GM23338 (cell line): ENCODE results near the gene AMPD3. TPM values are rescaled to one million over a fixed set of nuclear protein-coding genes. Genes with fewer than 3 reads are reported as not detected.

ENCODE experiments used
- ATAC-seq: fragments of 200-7000 bp; cut with Tn5 transposase; 3 replicates; pipeline ENCODE4 v1.9.1; 2020
- DNase-seq: peaks from one replicate; pipeline ENCODE4 v3.0.0-alpha.2; 2015; ENCODE audit warnings: low spot score
- H2AFZ ChIP-seq: fragments of 200-600 bp; sonication (generic); 2 replicates; pipeline ENCODE4 v1.8.0; 2016; ENCODE audit warnings: antibody characterized with exemption, mild to moderate bottlenecking, moderate library complexity
- H3F3A ChIP-seq: fragments of 200-600 bp; sonication (generic); replicated peaks from 2 replicates; pipeline ENCODE4 v1.8.0; 2017; ENCODE audit warnings: antibody characterized with exemption, mixed run types, low read depth
- H3K27ac ChIP-seq: fragments of 200-600 bp; sonication (generic); 2 replicates; pipeline ENCODE4 v1.6.1; 2016; ENCODE audit warnings: low read depth
- H3K27me3 ChIP-seq: fragments of 200-600 bp; sonication (generic); 2 replicates; pipeline ENCODE4 v1.8.0; 2016; ENCODE audit warnings: mild to moderate bottlenecking, mixed run types, moderate library complexity; ENCODE audit not compliant: insufficient read depth
- H3K36me3 ChIP-seq: fragments of 200-600 bp; sonication (generic); 2 replicates; pipeline ENCODE4 v1.8.0; 2016; ENCODE audit warnings: mild to moderate bottlenecking; ENCODE audit not compliant: insufficient read depth
- H3K4me1 ChIP-seq: fragments of 200-600 bp; sonication (generic); 2 replicates; pipeline ENCODE4 v1.8.0; 2016; ENCODE audit warnings: mild to moderate bottlenecking, moderate library complexity; ENCODE audit not compliant: insufficient read depth
- H3K4me2 ChIP-seq: fragments of 200-600 bp; sonication (generic); 2 replicates; pipeline ENCODE4 v1.7.1; 2017; ENCODE audit warnings: mixed run types
- H3K4me3 ChIP-seq: fragments of 200-600 bp; sonication (generic); 2 replicates; pipeline ENCODE4 v1.6.1; 2016; ENCODE audit warnings: mixed run types
- H3K79me2 ChIP-seq: fragments of 200-600 bp; sonication (generic); replicated peaks from 2 replicates; pipeline ENCODE4 v1.8.0; 2017; ENCODE audit warnings: mild to moderate bottlenecking; ENCODE audit not compliant: insufficient read depth
- H3K9me2 ChIP-seq: fragments of 200-600 bp; sonication (generic); 2 replicates; pipeline ENCODE4 v1.8.0; 2017; ENCODE audit not compliant: insufficient read depth
- H4K20me1 ChIP-seq: fragments of 200-600 bp; sonication (generic); replicated peaks from 2 replicates; pipeline ENCODE4 v1.8.0; 2017; ENCODE audit warnings: mild to moderate bottlenecking; ENCODE audit not compliant: insufficient read depth
- H3K27ac Mint-ChIP-seq: 2 replicates; pipeline ENCODE4 v1.8.0; 2020; ENCODE audit warnings: inconsistent platforms, mild to moderate bottlenecking, moderate library complexity, mixed read lengths
- H3K27me3 Mint-ChIP-seq: 3 replicates; pipeline ENCODE4 v1.8.0; 2022; ENCODE audit warnings: low read depth, mild to moderate bottlenecking, moderate library complexity, mixed read lengths, inconsistent platforms; ENCODE audit not compliant: insufficient read depth, poor library complexity
- H3K36me3 Mint-ChIP-seq: 3 replicates; pipeline ENCODE4 v1.8.0; 2021; ENCODE audit warnings: low read depth, mild to moderate bottlenecking, inconsistent platforms, moderate library complexity, mixed read lengths
- H3K4me1 Mint-ChIP-seq: 3 replicates; pipeline ENCODE4 v1.8.0; 2020; ENCODE audit warnings: mild to moderate bottlenecking, inconsistent platforms, mixed read lengths
- H3K4me3 Mint-ChIP-seq: 3 replicates; pipeline ENCODE4 v1.8.0; 2021; ENCODE audit warnings: moderate library complexity, mild to moderate bottlenecking, inconsistent platforms, mixed read lengths
- H3K9me3 Mint-ChIP-seq: 3 replicates; pipeline ENCODE4 v1.8.0; 2020; ENCODE audit warnings: moderate library complexity, mild to moderate bottlenecking, inconsistent platforms, mixed read lengths
- CREB1 ChIP-seq: fragments of 250-450 bp; sonication (Bioruptor Pico); IDR thresholded peaks from 2 replicates; pipeline ENCODE4 v1.5.0; 2020; ENCODE audit warnings: low read depth, mild to moderate bottlenecking, moderate library complexity
- JUNB ChIP-seq: IDR thresholded peaks from one replicate; pipeline ENCODE4 v1.6.1; 2016; ENCODE audit warnings: antibody characterized with exemption; ENCODE audit not compliant: unreplicated experiment
- REST ChIP-seq: IDR thresholded peaks from one replicate; pipeline ENCODE4 v1.6.1; 2018; ENCODE audit warnings: antibody characterized with exemption; ENCODE audit not compliant: unreplicated experiment
- STAT1 ChIP-seq: IDR thresholded peaks from one replicate; pipeline ENCODE4 v1.6.1; 2016; ENCODE audit warnings: antibody characterized with exemption; ENCODE audit not compliant: unreplicated experiment
- ZNF331 ChIP-seq: fragments of 250-450 bp; sonication (Bioruptor Pico); IDR thresholded peaks from 2 replicates; pipeline ENCODE4 v1.5.0; 2020; ENCODE audit warnings: low read depth, mild to moderate bottlenecking, moderate library complexity
- polyA plus RNA-seq: library from polyadenylated mRNA; unstranded; fragments of >200 nt; fragmentation: Nextera tagmentation; extraction: Ambion mirVana; gene quantifications from 2 replicates; pipeline ENCODE4 v1.2.1, GENCODE V29; 2016
- total RNA-seq: library from RNA; depleted of rRNA; stranded (reverse); fragments of >200 nt; shearing (Covaris generic); gene quantifications from 2 replicates; pipeline ENCODE4 v1.2.3, GENCODE V29; 2014
- TF ChIP-seq, protein P1 (sequence below), 2 experiments: fragments of 200-600 bp in 1 of 2; sonication (generic) in 1 of 2; conservative IDR thresholded peaks; 2 replicates each; pipeline versions ENCODE4 v1.5.1 to v1.6.1; 2016 to 2017; ENCODE audit warnings: antibody characterized with exemption in 2 of 2, low read depth in 2 of 2, mild to moderate bottlenecking in 2 of 2, moderate library complexity in 1 of 2
- TF ChIP-seq, protein P2 (sequence below): fragments of 250-450 bp; sonication (Bioruptor Pico); IDR thresholded peaks from 2 replicates; pipeline ENCODE4 v1.5.0; 2020; ENCODE audit warnings: mild to moderate bottlenecking, moderate library complexity
- TF ChIP-seq, protein P3 (sequence below): IDR thresholded peaks from 2 replicates; pipeline ENCODE4 v1.6.1; 2016; ENCODE audit warnings: antibody characterized with exemption

The AMPD3 gene
- total and polyA plus RNA-seq, 2 experiments from 2014 or later, result 1.6 to 2.1 TPM

GRCh38 chr11:10488934-10489691, 34.0 kb downstream of the AMPD3 start (continued):
- TF ChIP-seq, protein P1, sequence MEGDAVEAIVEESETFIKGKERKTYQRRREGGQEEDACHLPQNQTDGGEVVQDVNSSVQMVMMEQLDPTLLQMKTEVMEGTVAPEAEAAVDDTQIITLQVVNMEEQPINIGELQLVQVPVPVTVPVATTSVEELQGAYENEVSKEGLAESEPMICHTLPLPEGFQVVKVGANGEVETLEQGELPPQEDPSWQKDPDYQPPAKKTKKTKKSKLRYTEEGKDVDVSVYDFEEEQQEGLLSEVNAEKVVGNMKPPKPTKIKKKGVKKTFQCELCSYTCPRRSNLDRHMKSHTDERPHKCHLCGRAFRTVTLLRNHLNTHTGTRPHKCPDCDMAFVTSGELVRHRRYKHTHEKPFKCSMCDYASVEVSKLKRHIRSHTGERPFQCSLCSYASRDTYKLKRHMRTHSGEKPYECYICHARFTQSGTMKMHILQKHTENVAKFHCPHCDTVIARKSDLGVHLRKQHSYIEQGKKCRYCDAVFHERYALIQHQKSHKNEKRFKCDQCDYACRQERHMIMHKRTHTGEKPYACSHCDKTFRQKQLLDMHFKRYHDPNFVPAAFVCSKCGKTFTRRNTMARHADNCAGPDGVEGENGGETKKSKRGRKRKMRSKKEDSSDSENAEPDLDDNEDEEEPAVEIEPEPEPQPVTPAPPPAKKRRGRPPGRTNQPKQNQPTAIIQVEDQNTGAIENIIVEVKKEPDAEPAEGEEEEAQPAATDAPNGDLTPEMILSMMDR (conservative IDR thresholded peaks at IDR 0.05; ENCODE audit: low read depth in 2 of 2), result no peak
- TF ChIP-seq ZNF331 (CRISPR knock-in tag), result no peak

DNA sequence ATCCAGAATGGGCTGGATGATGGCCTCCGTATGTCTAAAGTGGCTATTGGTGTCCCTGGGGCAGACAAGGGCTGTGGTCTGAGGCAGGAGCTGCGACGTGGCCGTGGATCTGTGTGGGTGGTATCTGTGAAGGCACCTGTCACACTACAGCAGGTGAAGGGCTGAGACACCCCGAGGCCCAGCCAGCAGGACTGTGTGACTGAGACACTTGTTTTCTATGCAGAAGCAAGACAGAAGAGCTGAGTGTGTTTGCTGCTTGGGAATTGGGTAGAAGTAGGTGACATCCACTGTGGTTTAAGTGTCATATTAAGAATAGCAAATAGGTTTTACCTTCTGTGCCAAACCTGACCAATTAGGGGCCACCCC, 35.0 kb downstream of the AMPD3 start:
- Histone ChIP-seq H3K27ac (no peak overlapping the region), H3K36me3 (no peaks in the 10 kb centered on the region), H4K20me1 (no peaks in the 10 kb centered on the region), H2AFZ (no peak overlapping the region), H3K4me1 (no peaks in the 10 kb centered on the region), H3K27me3 (no peaks in the 10 kb centered on the region), H3K4me3 (no peak overlapping the region), H3K4me2 (no peak overlapping the region), H3F3A (no peaks in the 10 kb centered on the region), H3K79me2 (no peaks in the 10 kb centered on the region), H3K9me2 (peaks cover 3% of the 10 kb centered on the region; the same call in 1 of the 2 replicates)
- peaks cover 16% of the 10 kb centered on the region for H3K4me1 Mint-ChIP-seq
- no peaks in the 10 kb centered on the region for H3K27me3 Mint-ChIP-seq
- peaks cover 3% of the 10 kb centered on the region; the same call in 2 of the 3 replicates for H3K9me3 Mint-ChIP-seq
- no peak overlapping the region for H3K4me3 Mint-ChIP-seq
- H3K36me3 Mint-ChIP-seq, result peaks cover 17% of the 10 kb centered on the region
- ATAC-seq, result no peak
- DNase-seq, result no peak
- peak overlapping the region; percentile 48 for H3K27ac Mint-ChIP-seq
- TF ChIP-seq, protein P2, sequence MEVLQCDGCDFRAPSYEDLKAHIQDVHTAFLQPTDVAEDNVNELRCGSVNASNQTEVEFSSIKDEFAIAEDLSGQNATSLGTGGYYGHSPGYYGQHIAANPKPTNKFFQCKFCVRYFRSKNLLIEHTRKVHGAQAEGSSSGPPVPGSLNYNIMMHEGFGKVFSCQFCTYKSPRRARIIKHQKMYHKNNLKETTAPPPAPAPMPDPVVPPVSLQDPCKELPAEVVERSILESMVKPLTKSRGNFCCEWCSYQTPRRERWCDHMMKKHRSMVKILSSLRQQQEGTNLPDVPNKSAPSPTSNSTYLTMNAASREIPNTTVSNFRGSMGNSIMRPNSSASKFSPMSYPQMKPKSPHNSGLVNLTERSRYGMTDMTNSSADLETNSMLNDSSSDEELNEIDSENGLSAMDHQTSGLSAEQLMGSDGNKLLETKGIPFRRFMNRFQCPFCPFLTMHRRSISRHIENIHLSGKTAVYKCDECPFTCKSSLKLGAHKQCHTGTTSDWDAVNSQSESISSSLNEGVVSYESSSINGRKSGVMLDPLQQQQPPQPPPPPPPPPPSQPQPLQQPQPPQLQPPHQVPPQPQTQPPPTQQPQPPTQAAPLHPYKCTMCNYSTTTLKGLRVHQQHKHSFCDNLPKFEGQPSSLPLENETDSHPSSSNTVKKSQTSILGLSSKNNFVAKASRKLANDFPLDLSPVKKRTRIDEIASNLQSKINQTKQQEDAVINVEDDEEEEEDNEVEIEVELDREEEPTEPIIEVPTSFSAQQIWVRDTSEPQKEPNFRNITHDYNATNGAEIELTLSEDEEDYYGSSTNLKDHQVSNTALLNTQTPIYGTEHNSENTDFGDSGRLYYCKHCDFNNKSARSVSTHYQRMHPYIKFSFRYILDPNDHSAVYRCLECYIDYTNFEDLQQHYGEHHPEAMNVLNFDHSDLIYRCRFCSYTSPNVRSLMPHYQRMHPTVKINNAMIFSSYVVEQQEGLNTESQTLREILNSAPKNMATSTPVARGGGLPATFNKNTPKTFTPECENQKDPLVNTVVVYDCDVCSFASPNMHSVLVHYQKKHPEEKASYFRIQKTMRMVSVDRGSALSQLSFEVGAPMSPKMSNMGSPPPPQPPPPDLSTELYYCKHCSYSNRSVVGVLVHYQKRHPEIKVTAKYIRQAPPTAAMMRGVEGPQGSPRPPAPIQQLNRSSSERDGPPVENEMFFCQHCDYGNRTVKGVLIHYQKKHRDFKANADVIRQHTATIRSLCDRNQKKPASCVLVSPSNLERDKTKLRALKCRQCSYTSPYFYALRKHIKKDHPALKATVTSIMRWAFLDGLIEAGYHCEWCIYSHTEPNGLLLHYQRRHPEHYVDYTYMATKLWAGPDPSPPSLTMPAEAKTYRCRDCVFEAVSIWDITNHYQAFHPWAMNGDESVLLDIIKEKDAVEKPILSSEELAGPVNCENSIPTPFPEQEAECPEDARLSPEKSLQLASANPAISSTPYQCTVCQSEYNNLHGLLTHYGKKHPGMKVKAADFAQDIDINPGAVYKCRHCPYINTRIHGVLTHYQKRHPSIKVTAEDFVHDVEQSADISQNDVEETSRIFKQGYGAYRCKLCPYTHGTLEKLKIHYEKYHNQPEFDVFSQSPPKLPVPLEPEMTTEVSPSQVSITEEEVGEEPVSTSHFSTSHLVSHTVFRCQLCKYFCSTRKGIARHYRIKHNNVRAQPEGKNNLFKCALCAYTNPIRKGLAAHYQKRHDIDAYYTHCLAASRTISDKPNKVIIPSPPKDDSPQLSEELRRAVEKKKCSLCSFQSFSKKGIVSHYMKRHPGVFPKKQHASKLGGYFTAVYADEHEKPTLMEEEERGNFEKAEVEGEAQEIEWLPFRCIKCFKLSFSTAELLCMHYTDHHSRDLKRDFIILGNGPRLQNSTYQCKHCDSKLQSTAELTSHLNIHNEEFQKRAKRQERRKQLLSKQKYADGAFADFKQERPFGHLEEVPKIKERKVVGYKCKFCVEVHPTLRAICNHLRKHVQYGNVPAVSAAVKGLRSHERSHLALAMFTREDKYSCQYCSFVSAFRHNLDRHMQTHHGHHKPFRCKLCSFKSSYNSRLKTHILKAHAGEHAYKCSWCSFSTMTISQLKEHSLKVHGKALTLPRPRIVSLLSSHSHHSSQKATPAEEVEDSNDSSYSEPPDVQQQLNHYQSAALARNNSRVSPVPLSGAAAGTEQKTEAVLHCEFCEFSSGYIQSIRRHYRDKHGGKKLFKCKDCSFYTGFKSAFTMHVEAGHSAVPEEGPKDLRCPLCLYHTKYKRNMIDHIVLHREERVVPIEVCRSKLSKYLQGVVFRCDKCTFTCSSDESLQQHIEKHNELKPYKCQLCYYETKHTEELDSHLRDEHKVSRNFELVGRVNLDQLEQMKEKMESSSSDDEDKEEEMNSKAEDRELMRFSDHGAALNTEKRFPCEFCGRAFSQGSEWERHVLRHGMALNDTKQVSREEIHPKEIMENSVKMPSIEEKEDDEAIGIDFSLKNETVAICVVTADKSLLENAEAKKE (CRISPR knock-in tag), result no peak
- TF ChIP-seq STAT1 (no peak), ZNF331 (CRISPR knock-in tag) (no peak), REST (no peak), CREB1 (CRISPR knock-in tag) (no peak), JUNB (no peak)
- TF ChIP-seq, protein P1 (conservative IDR thresholded peaks at IDR 0.05; ENCODE audit: low read depth in 2 of 2), result no peak
- TF ChIP-seq, protein P3, sequence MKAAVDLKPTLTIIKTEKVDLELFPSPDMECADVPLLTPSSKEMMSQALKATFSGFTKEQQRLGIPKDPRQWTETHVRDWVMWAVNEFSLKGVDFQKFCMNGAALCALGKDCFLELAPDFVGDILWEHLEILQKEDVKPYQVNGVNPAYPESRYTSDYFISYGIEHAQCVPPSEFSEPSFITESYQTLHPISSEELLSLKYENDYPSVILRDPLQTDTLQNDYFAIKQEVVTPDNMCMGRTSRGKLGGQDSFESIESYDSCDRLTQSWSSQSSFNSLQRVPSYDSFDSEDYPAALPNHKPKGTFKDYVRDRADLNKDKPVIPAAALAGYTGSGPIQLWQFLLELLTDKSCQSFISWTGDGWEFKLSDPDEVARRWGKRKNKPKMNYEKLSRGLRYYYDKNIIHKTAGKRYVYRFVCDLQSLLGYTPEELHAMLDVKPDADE, result no peak
